Ishikawa (cell line): ENCODE data around the gene TARBP1.

Source experiments
- CEBPB ChIP-seq: IDR thresholded peaks from 2 replicates; pipeline ENCODE4 v1.6.1; 2012
- CREB1 ChIP-seq: IDR thresholded peaks from 2 replicates; pipeline ENCODE4 v1.6.1; 2012; ENCODE audit warnings: low read depth
- EGR1 ChIP-seq: IDR thresholded peaks from 2 replicates; pipeline ENCODE4 v1.6.1; 2012
- EP300 ChIP-seq: IDR thresholded peaks from 2 replicates; pipeline ENCODE4 v1.6.1; 2012; ENCODE audit warnings: borderline replicate concordance
- FOXM1 ChIP-seq: IDR thresholded peaks from 2 replicates; pipeline ENCODE4 v1.6.1; 2012; ENCODE audit warnings: low read depth, borderline replicate concordance
- MAX ChIP-seq: IDR thresholded peaks from 2 replicates; pipeline ENCODE4 v1.6.1; 2012
- NFIC ChIP-seq: IDR thresholded peaks from 2 replicates; pipeline ENCODE4 v1.6.1; 2012
- RAD21 ChIP-seq: IDR thresholded peaks from 2 replicates; pipeline ENCODE4 v1.6.1; 2012; ENCODE audit warnings: low read depth
- REST ChIP-seq: IDR thresholded peaks from 2 replicates; pipeline ENCODE4 v1.6.1; 2012; ENCODE audit warnings: low read depth, mild to moderate bottlenecking
- TAF1 ChIP-seq: IDR thresholded peaks from 2 replicates; pipeline ENCODE4 v1.6.1; 2012; ENCODE audit warnings: low read depth, mild to moderate bottlenecking
- TCF12 ChIP-seq: IDR thresholded peaks from 2 replicates; pipeline ENCODE4 v1.6.1; 2012; ENCODE audit warnings: low read depth
- TEAD4 ChIP-seq: IDR thresholded peaks from 2 replicates; pipeline ENCODE4 v1.6.1; 2012
- USF1 ChIP-seq: IDR thresholded peaks from 2 replicates; pipeline ENCODE4 v1.6.1; 2012
- YY1 ChIP-seq: IDR thresholded peaks from 2 replicates; pipeline ENCODE4 v1.6.1; 2012; ENCODE audit warnings: low read depth
- ZBTB7A ChIP-seq: IDR thresholded peaks from 2 replicates; pipeline ENCODE4 v1.6.1; 2012; ENCODE audit warnings: low read depth

Gene TARBP1

DNA sequence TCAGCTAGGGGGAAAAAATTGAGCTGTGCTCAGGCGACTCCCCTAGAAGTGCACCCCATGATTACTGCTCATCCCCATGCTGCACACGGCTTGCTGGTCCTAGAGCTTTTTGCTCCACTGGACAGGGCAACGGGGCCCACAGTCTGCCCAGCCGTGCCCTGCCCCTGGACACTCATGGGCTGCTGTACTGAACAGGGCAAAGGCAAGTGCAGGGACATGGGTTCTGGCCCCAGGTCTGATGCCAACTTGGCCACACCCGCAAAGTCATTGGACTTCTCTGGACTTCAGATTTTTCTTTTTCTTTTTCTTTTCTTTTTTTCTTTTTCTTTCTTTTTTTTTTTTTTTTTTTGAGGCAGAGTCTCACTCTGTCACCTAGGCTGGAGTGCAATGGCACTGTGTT lies 42.9 kb upstream of the TARBP1 start:
- TF ChIP-seq MAX (no peak), NFIC (no peak), CREB1 (no peak), ZBTB7A (no peak), FOXM1 (no peak), USF1 (no peak), RAD21 (no peak), TCF12 (no peak), CEBPB (no peak), EGR1 (no peak), REST (no peak), YY1 (no peak), EP300 (no peak), TAF1 (no peak), TEAD4 (no peak)

- TF ChIP-seq TEAD4 (no peak), FOXM1 (no peak), TCF12 (no peak), NFIC (no peak), TAF1 (no peak), USF1 (no peak), REST (no peak), YY1 (no peak), EP300 (no peak)
Observed at GRCh38 chr1:234520908-234521817, 42.2 kb upstream of the TARBP1 start.

GRCh38 chr1:234519506-234519905 lies 40.5 kb upstream of the TARBP1 start:
- TF ChIP-seq USF1 (no peak), EP300 (no peak), CREB1 (no peak), YY1 (no peak), REST (no peak), MAX (no peak), ZBTB7A (no peak), CEBPB (no peak), FOXM1 (no peak), TAF1 (no peak), EGR1 (no peak), RAD21 (no peak), TCF12 (no peak), TEAD4 (no peak), NFIC (no peak)
